Neural crest cell (in vitro differentiated cells): ENCODE measurements around the gene PLK4. TPM values are rescaled to one million over a fixed set of nuclear protein-coding genes. Genes with fewer than 3 reads are reported as not detected.
"Not testable (repeated sequence)": the region's sequence is repeated elsewhere in the genome, so short reads cannot be mapped to it uniquely, and the experiment has no call there.

Experiments
- DNase-seq: peaks from one replicate; pipeline ENCODE4 v3.0.0; 2021; ENCODE audit warnings: low read depth, mixed read lengths, low spot score
- H3K27ac Mint-ChIP-seq: one replicate; pipeline ENCODE4 v1.8.0; 2021; ENCODE audit warnings: mild to moderate bottlenecking, mixed read lengths; ENCODE audit not compliant: unreplicated experiment
- H3K27me3 Mint-ChIP-seq: 2 replicates; pipeline ENCODE4 v1.8.0; 2021; ENCODE audit warnings: low read depth, mild to moderate bottlenecking, mixed read lengths
- H3K36me3 Mint-ChIP-seq: 2 replicates; pipeline ENCODE4 v1.8.0; 2021; ENCODE audit warnings: low read depth, mild to moderate bottlenecking, mixed read lengths
- H3K4me1 Mint-ChIP-seq: 2 replicates; pipeline ENCODE4 v1.8.0; 2021; ENCODE audit warnings: mixed read lengths
- H3K4me3 Mint-ChIP-seq: one replicate; pipeline ENCODE4 v1.8.0; 2021; ENCODE audit warnings: mild to moderate bottlenecking, mixed read lengths
- H3K9me3 Mint-ChIP-seq: 2 replicates; pipeline ENCODE4 v1.8.0; 2021; ENCODE audit warnings: mixed read lengths
- CTCF ChIP-seq: fragments of 200-600 bp; sonication (generic); conservative IDR thresholded peaks from 2 replicates; pipeline ENCODE4 v1.5.0; 2021; ENCODE audit warnings: antibody characterized with exemption, mild to moderate bottlenecking
- total RNA-seq: library from RNA; stranded (reverse); gene quantifications from 2 replicates; pipeline ENCODE4 v1.2.1, GENCODE V29; 2021

PLK4 gene
- total RNA-seq, 1 donor from 2014 or later = 49.6 TPM

GRCh38 chr4:127930175-127930574 is 49.5 kb downstream of the PLK4 start:
- no peak for TF ChIP-seq CTCF

DNA sequence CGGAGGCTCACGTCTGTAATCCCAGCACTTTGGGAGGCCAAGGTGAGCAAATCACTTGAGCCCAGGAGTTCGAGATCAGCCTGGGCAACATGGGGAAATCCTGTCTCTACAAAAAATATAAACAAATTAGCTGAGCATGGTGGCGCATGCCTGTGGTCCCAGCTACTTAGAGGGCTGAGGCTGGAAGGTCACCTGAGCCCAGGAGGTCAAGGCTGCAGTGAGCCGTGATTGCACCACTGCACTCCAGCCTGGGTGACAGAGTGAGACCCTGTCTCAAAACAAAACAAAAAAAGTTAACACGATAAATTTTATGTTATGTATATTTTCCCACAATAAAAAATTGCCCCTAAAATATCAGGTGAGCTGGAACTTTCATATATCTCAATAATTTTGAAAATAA is 51.1 kb downstream of the PLK4 start:
- not testable (repeated sequence) for H3K36me3 Mint-ChIP-seq, H3K4me3 Mint-ChIP-seq, H3K27ac Mint-ChIP-seq, DNase-seq, H3K27me3 Mint-ChIP-seq, H3K4me1 Mint-ChIP-seq, H3K9me3 Mint-ChIP-seq

More at GRCh38 chr4:127930175-127930574, 49.5 kb downstream of the PLK4 start:
- H3K36me3 Mint-ChIP-seq = peaks cover 14% of the 10 kb centered on the region
- H3K4me1 Mint-ChIP-seq = no peaks in the 10 kb centered on the region
- DNase-seq = no peak
- H3K27me3 Mint-ChIP-seq = no peaks in the 10 kb centered on the region
- no peak overlapping the region for H3K27ac Mint-ChIP-seq
- no peaks in the 10 kb centered on the region for H3K9me3 Mint-ChIP-seq
- no peak overlapping the region for H3K4me3 Mint-ChIP-seq

GRCh38 chr4:127936974-127937373 is 56.3 kb downstream of the PLK4 start:
- peaks cover 2% of the 10 kb centered on the region for H3K36me3 Mint-ChIP-seq
- H3K9me3 Mint-ChIP-seq = no peaks in the 10 kb centered on the region
- no peak for DNase-seq
- no peaks in the 10 kb centered on the region for H3K27me3 Mint-ChIP-seq
- no peak overlapping the region for H3K27ac Mint-ChIP-seq
- no peaks in the 10 kb centered on the region for H3K4me1 Mint-ChIP-seq
- no peak overlapping the region for H3K4me3 Mint-ChIP-seq
- TF ChIP-seq CTCF = no peak

Other genes with a start within 250 kb of the PLK4 start
- gene INTU, start 247.9 kb upstream of the PLK4 start, total RNA-seq = 18.5 and 19.4 TPM in 2 replicates
- gene SLC25A31, start 150.5 kb upstream of the PLK4 start, total RNA-seq = not detected in 2 replicates
- gene HSPA4L, start 98.6 kb upstream of the PLK4 start, total RNA-seq = 7.7 and 8.2 TPM in 2 replicates
- gene MFSD8, start 84.3 kb downstream of the PLK4 start, total RNA-seq = 17.8 and 19.4 TPM in 2 replicates
- gene ABHD18, start 84.5 kb downstream of the PLK4 start, total RNA-seq = 10.3 and 10.5 TPM in 2 replicates
- 15.6 and 16.9 TPM in 2 replicates for gene LARP1B, start 180.4 kb downstream of the PLK4 start, total RNA-seq